Transverse colon (tissue), 3 donors: ENCODE data around the gene GPR33.

Source experiments
- EP300 ChIP-seq: sonication (generic); formaldehyde crosslinking; IDR thresholded peaks from one replicate; pipeline ENCODE4 v1.6.1; 2017; ENCODE audit warnings: antibody characterized with exemption, low read depth
- POLR2A ChIP-seq: fragments of 450-650 bp; IDR thresholded peaks from one replicate; pipeline ENCODE4 v1.6.1; 2016; ENCODE audit warnings: antibody characterized with exemption, mild to moderate bottlenecking, moderate library complexity
- TF ChIP-seq, protein P1 (sequence below), 5 experiments: fragments of 200-600 bp in 3 of 5; fragments of 450-650 bp in 2 of 5; sonication (generic) in 3 of 5; IDR thresholded peaks; 1 replicate in 2 of 5; 2 replicates in 3 of 5; pipeline ENCODE4 v1.5.1; 2016 to 2017; ENCODE audit warnings: antibody characterized with exemption in 5 of 5, inconsistent platforms in 3 of 5, mild to moderate bottlenecking in 2 of 5, moderate library complexity in 1 of 5

DNA sequence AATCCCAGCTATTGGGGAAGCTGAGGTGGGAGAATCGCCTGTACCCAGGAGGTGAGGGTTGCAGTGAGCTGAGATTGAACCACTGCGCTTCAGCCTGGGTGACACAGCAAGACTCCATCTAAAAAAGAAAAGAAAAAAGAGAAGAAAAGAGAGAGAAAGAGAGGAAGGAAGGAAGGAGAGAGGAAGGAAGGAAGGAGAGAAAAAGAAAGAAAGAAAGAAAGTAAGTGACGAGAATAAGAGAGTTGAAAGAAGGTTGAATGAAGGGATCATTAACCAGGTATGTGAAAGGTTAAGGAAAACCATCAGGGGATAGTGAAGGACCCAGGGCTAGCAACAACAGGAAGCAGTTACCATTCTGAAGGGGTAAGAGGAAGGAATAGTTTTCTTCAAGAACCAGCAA lies 26.3 kb downstream of the GPR33 start:
- TF ChIP-seq EP300 (no peak), POLR2A (no peak)
- TF ChIP-seq, protein P1, sequence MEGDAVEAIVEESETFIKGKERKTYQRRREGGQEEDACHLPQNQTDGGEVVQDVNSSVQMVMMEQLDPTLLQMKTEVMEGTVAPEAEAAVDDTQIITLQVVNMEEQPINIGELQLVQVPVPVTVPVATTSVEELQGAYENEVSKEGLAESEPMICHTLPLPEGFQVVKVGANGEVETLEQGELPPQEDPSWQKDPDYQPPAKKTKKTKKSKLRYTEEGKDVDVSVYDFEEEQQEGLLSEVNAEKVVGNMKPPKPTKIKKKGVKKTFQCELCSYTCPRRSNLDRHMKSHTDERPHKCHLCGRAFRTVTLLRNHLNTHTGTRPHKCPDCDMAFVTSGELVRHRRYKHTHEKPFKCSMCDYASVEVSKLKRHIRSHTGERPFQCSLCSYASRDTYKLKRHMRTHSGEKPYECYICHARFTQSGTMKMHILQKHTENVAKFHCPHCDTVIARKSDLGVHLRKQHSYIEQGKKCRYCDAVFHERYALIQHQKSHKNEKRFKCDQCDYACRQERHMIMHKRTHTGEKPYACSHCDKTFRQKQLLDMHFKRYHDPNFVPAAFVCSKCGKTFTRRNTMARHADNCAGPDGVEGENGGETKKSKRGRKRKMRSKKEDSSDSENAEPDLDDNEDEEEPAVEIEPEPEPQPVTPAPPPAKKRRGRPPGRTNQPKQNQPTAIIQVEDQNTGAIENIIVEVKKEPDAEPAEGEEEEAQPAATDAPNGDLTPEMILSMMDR (IDR thresholded peaks at IDR 0.05) = no peak
